DOHH2 (cell line): ENCODE data around the gene ALPL.

Source experiments
- H3F3A ChIP-seq: fragments of 200-600 bp; sonication (generic), shearing (Covaris generic); 2 replicates; pipeline ENCODE4 v1.6.0; 2016; ENCODE audit warnings: antibody characterized with exemption, mild to moderate bottlenecking; ENCODE audit not compliant: control insufficient read depth, insufficient read depth
- H3K27ac ChIP-seq: fragments of 200-600 bp; sonication (generic); 2 replicates; pipeline ENCODE4 v1.5.1; 2014; ENCODE audit warnings: low read depth, mild to moderate bottlenecking, low read length, moderate library complexity
- H3K27me3 ChIP-seq: fragments of 200-600 bp; sonication (generic); 2 replicates; pipeline ENCODE4 v1.6.1; 2014; ENCODE audit warnings: mild to moderate bottlenecking, low read length, mixed read lengths; ENCODE audit not compliant: control insufficient read depth
- H3K36me3 ChIP-seq: fragments of 200-600 bp; sonication (generic); 2 replicates; pipeline ENCODE4 v1.6.1; 2014; ENCODE audit warnings: mild to moderate bottlenecking, low read length, moderate library complexity, mixed read lengths; ENCODE audit not compliant: control insufficient read depth
- H3K4me1 ChIP-seq: fragments of 200-600 bp; sonication (generic); 2 replicates; pipeline ENCODE4 v1.6.1; 2014; ENCODE audit warnings: mild to moderate bottlenecking, low read length, mixed read lengths; ENCODE audit not compliant: control insufficient read depth
- H3K4me2 ChIP-seq: fragments of 200-600 bp; sonication (generic); 2 replicates; pipeline ENCODE4 v1.6.0; 2014; ENCODE audit warnings: mild to moderate bottlenecking, low read length, moderate library complexity
- H3K4me3 ChIP-seq: fragments of 200-600 bp; sonication (generic); 2 replicates; pipeline ENCODE4 v1.5.1; 2014; ENCODE audit warnings: mild to moderate bottlenecking, low read length, mixed read lengths
- H3K79me2 ChIP-seq: fragments of 200-600 bp; sonication (generic); 2 replicates; pipeline ENCODE4 v1.6.1; 2014; ENCODE audit warnings: mild to moderate bottlenecking, low read length, mixed read lengths; ENCODE audit not compliant: control insufficient read depth
- H3K9me2 ChIP-seq: fragments of 200-600 bp; sonication (generic); replicated peaks from 2 replicates; pipeline ENCODE4 v1.6.1; 2014; ENCODE audit warnings: mild to moderate bottlenecking, low read length, mixed read lengths; ENCODE audit not compliant: control insufficient read depth
- H3K9me3 ChIP-seq: fragments of 200-600 bp; sonication (generic); 2 replicates; pipeline ENCODE4 v1.6.1; 2014; ENCODE audit warnings: antibody characterized with exemption, low read length, mixed read lengths; ENCODE audit not compliant: control insufficient read depth, insufficient read depth
- H4K20me1 ChIP-seq: fragments of 200-600 bp; sonication (generic); 2 replicates; pipeline ENCODE4 v1.6.0; 2014; ENCODE audit warnings: low read depth, mild to moderate bottlenecking, antibody characterized with exemption, low read length, moderate library complexity; ENCODE audit not compliant: control insufficient read depth, insufficient read depth
- CTCF ChIP-seq: fragments of 200-600 bp; sonication (generic); IDR thresholded peaks from one replicate; pipeline ENCODE4 v1.5.1; 2014; ENCODE audit warnings: antibody characterized with exemption, mild to moderate bottlenecking, low read depth, low read length; ENCODE audit not compliant: poor library complexity, severe bottlenecking
- EZH2phosphoT487 ChIP-seq: fragments of 200-600 bp; sonication (generic); IDR thresholded peaks from 2 replicates; pipeline ENCODE4 v1.6.1; 2017; ENCODE audit warnings: borderline replicate concordance, mild to moderate bottlenecking, antibody characterized with exemption, low read length, moderate library complexity, mixed read lengths

The ALPL gene

GRCh38 chr1:21489146-21489545, 20.1 kb upstream of the ALPL start:
- no peak for TF ChIP-seq CTCF
- TF ChIP-seq EZH2phosphoT487: no peak
- Histone ChIP-seq H3F3A (no peaks in the 10 kb centered on the region), H3K27ac (no peak overlapping the region), H3K27me3 (peaks cover 5% of the 10 kb centered on the region; the same call in 1 of the 2 replicates), H3K79me2 (no peaks in the 10 kb centered on the region), H4K20me1 (no peaks in the 10 kb centered on the region), H3K36me3 (no peaks in the 10 kb centered on the region), H3K4me3 (peak overlapping the region; percentile 44), H3K9me2 (no peaks in the 10 kb centered on the region), H3K9me3 (no peaks in the 10 kb centered on the region), H3K4me1 (peaks cover 11% of the 10 kb centered on the region), H3K4me2 (peak overlapping the region; percentile 53)

- Histone ChIP-seq H3F3A (no peaks in the 10 kb centered on the region), H3K4me1 (peaks cover 11% of the 10 kb centered on the region), H4K20me1 (no peaks in the 10 kb centered on the region), H3K9me3 (no peaks in the 10 kb centered on the region), H3K9me2 (no peaks in the 10 kb centered on the region), H3K79me2 (no peaks in the 10 kb centered on the region), H3K4me3 (no peak overlapping the region), H3K36me3 (no peaks in the 10 kb centered on the region), H3K27ac (no peak overlapping the region), H3K4me2 (no peak overlapping the region), H3K27me3 (peaks cover 5% of the 10 kb centered on the region; the same call in 1 of the 2 replicates)
- TF ChIP-seq EZH2phosphoT487 (no peak), CTCF (peak; percentile 44)
Measured at GRCh38 chr1:21490774-21491487, 18.3 kb upstream of the ALPL start.

- no peaks in the 10 kb centered on the region for H3K36me3 ChIP-seq
- no peak overlapping the region for H3K27ac ChIP-seq
- no peak for TF ChIP-seq CTCF
- no peaks in the 10 kb centered on the region for H3K9me2 ChIP-seq
- H3K9me3 ChIP-seq: no peaks in the 10 kb centered on the region
- H3K4me1 ChIP-seq: peaks cover 11% of the 10 kb centered on the region
- H3F3A ChIP-seq: no peaks in the 10 kb centered on the region
- no peak overlapping the region for H3K4me3 ChIP-seq
- H3K79me2 ChIP-seq: no peaks in the 10 kb centered on the region
- H4K20me1 ChIP-seq: no peaks in the 10 kb centered on the region
- H3K27me3 ChIP-seq: peaks cover 8% of the 10 kb centered on the region; the same call in 1 of the 2 replicates
- no peak overlapping the region for H3K4me2 ChIP-seq
Measured at GRCh38 chr1:21491488-21492355, 17.5 kb upstream of the ALPL start.
